IgD-negative memory B cell (primary cell): ENCODE measurements around the gene RBMS3. TPM values are rescaled to one million over a fixed set of nuclear protein-coding genes. Genes with fewer than 3 reads are reported as not detected.
"Not testable (repeated sequence)": the region's sequence is repeated elsewhere in the genome, so short reads cannot be mapped to it uniquely, and the experiment has no call there.

ENCODE experiments used
- H3K27ac Mint-ChIP-seq, 3 donors: one replicate each; pipeline ENCODE4 v1.8.0; 2020 to 2022; ENCODE audit warnings: mild to moderate bottlenecking in 3 of 3, mixed read lengths in 3 of 3, moderate library complexity in 1 of 3
- H3K27me3 Mint-ChIP-seq: one replicate; pipeline ENCODE4 v1.8.0; 2021; ENCODE audit warnings: mixed read lengths
- H3K36me3 Mint-ChIP-seq: one replicate; pipeline ENCODE4 v1.8.0; 2020; ENCODE audit warnings: mild to moderate bottlenecking, mixed read lengths
- H3K4me1 Mint-ChIP-seq, 3 donors: one replicate each; pipeline ENCODE4 v1.8.0; 2020 to 2022; ENCODE audit warnings: mixed read lengths in 3 of 3, mild to moderate bottlenecking in 1 of 3
- H3K4me3 Mint-ChIP-seq, 4 donors: one replicate each; pipeline ENCODE4 v1.8.0; 2020 to 2022; ENCODE audit warnings: mild to moderate bottlenecking in 4 of 4, mixed read lengths in 4 of 4, moderate library complexity in 3 of 4
- H3K9me3 Mint-ChIP-seq, 3 donors: one replicate each; pipeline ENCODE4 v1.8.0; 2020 to 2021; ENCODE audit warnings: mixed read lengths in 3 of 3, mild to moderate bottlenecking in 1 of 3
- polyA plus RNA-seq: library from polyadenylated mRNA; unstranded; fragments of 300-500 nt; fragmentation: Illumina TruSeq; gene quantifications from one replicate; pipeline ENCODE4 v1.2.3, GENCODE V29; 2021

Gene RBMS3
- polyA plus RNA-seq, 1 donor from 2014 or later, result not detected

DNA sequence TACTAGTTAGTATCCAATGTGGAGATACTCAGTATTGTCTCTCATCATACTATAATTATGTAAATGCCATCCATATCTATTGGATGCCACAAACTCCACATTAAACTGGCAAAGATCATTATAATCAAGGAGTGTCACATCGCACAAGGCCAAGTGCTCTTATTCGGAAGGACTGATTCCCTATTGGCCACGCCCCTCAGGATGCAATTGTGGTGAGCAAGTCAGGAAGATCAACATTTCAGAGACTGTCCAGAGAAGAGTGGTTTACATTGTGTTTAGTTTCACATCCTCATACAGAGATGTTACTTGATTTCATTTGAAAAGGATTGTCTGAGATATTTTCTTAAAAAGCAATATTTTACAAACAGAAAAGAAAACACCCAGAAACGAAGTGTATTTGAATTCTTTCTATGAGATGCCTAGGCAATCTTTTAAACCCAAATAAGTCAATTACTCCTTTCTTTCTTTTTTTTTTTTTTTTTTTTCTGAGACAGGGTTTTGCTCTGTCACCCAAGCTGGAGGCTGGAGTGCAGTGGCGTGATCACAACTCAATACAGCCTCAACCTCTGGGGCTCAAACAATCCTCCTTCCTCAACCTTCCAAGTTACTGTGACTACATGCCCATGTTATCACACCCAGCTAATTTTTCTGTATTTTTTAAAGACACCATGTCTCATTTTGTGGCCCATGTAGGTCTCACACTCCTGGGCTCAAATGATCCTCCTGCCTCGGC, 369.1 kb downstream of the RBMS3 start:
- Mint-ChIP-seq H3K27me3 (no peaks in the 10 kb centered on the region), H3K9me3 (peaks cover 0 to 2% (median 0%) of the 10 kb centered on the region in 3 donors), H3K27ac (no peak overlapping the region), H3K4me1 (peaks cover 0 to 4% (median 0%) of the 10 kb centered on the region in 3 donors), H3K4me3 (no peak overlapping the region), H3K36me3 (no peaks in the 10 kb centered on the region)

DNA sequence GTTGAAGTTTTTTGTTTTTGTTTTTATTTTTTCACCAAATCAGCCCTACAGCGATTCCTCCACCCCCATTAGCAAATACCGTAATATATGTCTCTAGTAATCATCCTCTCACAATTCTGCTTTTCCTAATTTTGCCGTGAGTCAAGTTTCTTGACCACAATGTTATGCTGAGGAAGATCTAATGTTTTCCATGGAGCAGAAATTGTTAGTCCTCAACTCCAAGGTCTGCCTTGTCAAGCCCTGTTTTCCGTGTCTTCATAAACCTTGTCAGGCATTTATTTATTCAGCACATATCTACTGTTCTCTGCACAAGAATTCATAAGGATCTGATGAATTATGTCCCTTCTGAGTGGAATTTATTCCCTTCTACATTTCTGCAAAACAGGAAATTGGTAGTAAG, 372.8 kb downstream of the RBMS3 start:
- Mint-ChIP-seq H3K9me3 (peaks cover 0 to 4% (median 2%) of the 10 kb centered on the region in 3 donors), H3K27me3 (no peaks in the 10 kb centered on the region), H3K4me1 (peaks cover 0 to 4% (median 0%) of the 10 kb centered on the region in 3 donors), H3K36me3 (no peaks in the 10 kb centered on the region), H3K27ac (no peak overlapping the region), H3K4me3 (no peak overlapping the region)

DNA sequence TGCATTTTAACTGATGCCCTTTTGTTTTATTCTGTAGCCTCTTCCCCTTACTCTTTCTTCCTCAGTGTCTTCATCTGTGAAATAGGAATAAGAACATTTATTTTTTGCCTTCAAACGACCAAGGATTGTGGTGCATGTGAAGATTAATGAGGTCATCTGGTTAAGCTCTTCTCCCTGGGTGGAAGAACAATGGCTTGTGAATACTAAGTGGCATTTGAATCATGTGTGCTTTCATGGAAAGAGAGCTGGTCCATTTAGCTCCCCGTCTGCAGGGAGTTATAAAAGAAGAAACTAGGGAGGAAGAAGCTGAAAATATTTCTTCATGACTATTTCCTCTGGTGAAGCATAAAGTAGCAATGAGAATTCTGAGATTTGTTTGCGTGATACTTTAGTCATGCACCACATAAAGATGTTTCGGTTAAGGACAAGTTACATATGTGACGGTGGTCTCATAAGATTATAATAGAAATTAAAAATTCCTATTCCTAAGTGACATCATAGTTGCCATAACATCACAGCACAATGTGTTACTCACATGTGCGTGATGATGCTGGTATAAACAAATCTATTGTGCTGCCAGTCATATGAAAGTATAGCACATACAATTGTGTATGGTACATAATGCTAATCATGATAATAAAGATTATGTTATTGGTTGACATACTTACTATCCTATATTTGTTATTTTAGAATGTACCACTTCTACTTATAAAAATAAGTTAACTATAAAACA, 374.3 kb downstream of the RBMS3 start:
- no peak overlapping the region for H3K4me3 Mint-ChIP-seq
- no peaks in the 10 kb centered on the region for H3K4me1 Mint-ChIP-seq
- H3K36me3 Mint-ChIP-seq, result no peaks in the 10 kb centered on the region
- no peaks in the 10 kb centered on the region for H3K27me3 Mint-ChIP-seq
- H3K9me3 Mint-ChIP-seq, result peaks cover 0 to 4% (median 0%) of the 10 kb centered on the region in 3 donors
- no peak overlapping the region for H3K27ac Mint-ChIP-seq

DNA sequence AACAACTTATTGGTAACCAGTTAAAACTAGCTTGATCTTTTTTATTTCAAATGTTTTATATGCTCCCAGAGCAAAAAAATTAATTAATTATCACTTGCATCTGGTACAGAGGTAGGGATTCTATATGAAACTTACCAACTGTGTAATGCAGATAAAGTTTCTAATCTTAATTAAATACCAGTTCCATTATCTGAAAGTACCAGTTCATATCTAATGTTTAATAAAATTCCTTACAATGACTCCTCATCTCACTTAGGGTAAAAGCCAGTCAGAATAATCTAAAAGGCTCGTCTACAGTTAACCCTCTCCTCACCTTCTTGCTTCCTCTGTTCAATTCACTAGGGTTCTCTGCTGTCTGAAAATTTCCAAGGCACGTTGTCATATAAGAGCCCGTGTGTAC, 384.8 kb downstream of the RBMS3 start:
- Mint-ChIP-seq H3K4me3 (no peak overlapping the region), H3K4me1 (no peaks in the 10 kb centered on the region), H3K27ac (no peak overlapping the region)

DNA sequence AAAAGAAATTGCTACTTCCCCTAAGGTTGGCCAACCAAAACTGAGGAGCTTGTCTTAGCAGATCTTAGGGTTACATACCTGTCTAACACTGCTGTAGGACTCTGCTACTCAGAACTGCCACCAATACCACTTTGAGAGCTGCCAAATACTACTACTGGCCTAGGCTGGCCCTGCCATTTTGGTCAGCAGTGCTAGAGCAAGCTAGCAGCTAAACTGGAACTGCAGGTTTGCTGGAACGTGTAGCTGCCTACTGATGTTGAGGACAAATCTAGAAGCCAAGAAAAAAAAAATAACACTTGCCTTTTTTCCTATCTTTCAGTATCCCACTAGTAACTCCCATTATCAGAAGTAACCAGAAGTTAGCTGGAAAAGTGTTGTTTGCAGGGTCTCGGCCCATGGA, 387.4 kb downstream of the RBMS3 start:
- Mint-ChIP-seq H3K4me3 (no peak overlapping the region), H3K27me3 (no peaks in the 10 kb centered on the region), H3K4me1 (no peaks in the 10 kb centered on the region), H3K9me3 (peaks cover 0 to 3% (median 2%) of the 10 kb centered on the region in 3 donors), H3K36me3 (no peaks in the 10 kb centered on the region), H3K27ac (no peak overlapping the region)

More for the DNA sequence above, 384.8 kb downstream of the RBMS3 start:
- no peaks in the 10 kb centered on the region for H3K27me3 Mint-ChIP-seq
- H3K9me3 Mint-ChIP-seq, result peaks cover 0 to 3% (median 2%) of the 10 kb centered on the region in 3 donors
- H3K36me3 Mint-ChIP-seq, result no peaks in the 10 kb centered on the region

- Mint-ChIP-seq H3K27me3 (no peaks in the 10 kb centered on the region), H3K4me1 (no peaks in the 10 kb centered on the region), H3K36me3 (no peaks in the 10 kb centered on the region), H3K9me3 (peaks cover 0 to 7% (median 2%) of the 10 kb centered on the region in 3 donors), H3K4me3 (no peak overlapping the region), H3K27ac (no peak overlapping the region)
Observed at GRCh38 chr3:29668728-29669127, 387.9 kb downstream of the RBMS3 start.

GRCh38 chr3:29670476-29670875, 389.6 kb downstream of the RBMS3 start:
- not testable (repeated sequence) for H3K4me3 Mint-ChIP-seq, H3K27me3 Mint-ChIP-seq, H3K4me1 Mint-ChIP-seq, H3K27ac Mint-ChIP-seq, H3K36me3 Mint-ChIP-seq
- H3K9me3 Mint-ChIP-seq, result peaks cover 0 to 11% (median 0%) of the 10 kb centered on the region in 3 donors

GRCh38 chr3:29677421-29677820, 396.6 kb downstream of the RBMS3 start:
- H3K4me1 Mint-ChIP-seq, result no peaks in the 10 kb centered on the region
- no peak overlapping the region for H3K4me3 Mint-ChIP-seq
- no peak overlapping the region for H3K27ac Mint-ChIP-seq
- H3K9me3 Mint-ChIP-seq, result peaks cover 0 to 10% (median 3%) of the 10 kb centered on the region in 3 donors
- no peaks in the 10 kb centered on the region for H3K36me3 Mint-ChIP-seq
- no peaks in the 10 kb centered on the region for H3K27me3 Mint-ChIP-seq

DNA sequence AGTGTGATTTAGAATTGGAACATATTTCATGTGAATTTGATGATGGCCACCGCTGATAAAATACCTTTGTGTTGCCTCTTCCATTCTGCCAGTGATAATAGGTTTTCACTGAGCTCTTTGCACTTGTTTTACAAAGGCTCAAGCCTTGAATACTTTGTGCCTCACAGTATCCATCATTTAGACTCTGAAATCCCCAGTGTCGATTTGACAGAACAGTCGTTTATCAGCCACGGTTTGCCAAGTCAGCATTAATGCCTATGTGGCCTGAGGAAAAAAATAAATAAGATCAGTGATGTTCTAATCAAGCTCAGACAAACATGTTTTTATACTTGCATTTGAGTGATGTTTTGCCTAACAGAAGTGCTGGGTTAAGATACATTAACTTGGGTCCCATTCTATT, 399.1 kb downstream of the RBMS3 start:
- H3K9me3 Mint-ChIP-seq, result peaks cover 0 to 4% (median 3%) of the 10 kb centered on the region in 3 donors
- H3K27ac Mint-ChIP-seq, result no peak overlapping the region
- H3K4me1 Mint-ChIP-seq, result no peaks in the 10 kb centered on the region
- H3K27me3 Mint-ChIP-seq, result no peaks in the 10 kb centered on the region
- H3K36me3 Mint-ChIP-seq, result no peaks in the 10 kb centered on the region
- H3K4me3 Mint-ChIP-seq, result no peak overlapping the region

DNA sequence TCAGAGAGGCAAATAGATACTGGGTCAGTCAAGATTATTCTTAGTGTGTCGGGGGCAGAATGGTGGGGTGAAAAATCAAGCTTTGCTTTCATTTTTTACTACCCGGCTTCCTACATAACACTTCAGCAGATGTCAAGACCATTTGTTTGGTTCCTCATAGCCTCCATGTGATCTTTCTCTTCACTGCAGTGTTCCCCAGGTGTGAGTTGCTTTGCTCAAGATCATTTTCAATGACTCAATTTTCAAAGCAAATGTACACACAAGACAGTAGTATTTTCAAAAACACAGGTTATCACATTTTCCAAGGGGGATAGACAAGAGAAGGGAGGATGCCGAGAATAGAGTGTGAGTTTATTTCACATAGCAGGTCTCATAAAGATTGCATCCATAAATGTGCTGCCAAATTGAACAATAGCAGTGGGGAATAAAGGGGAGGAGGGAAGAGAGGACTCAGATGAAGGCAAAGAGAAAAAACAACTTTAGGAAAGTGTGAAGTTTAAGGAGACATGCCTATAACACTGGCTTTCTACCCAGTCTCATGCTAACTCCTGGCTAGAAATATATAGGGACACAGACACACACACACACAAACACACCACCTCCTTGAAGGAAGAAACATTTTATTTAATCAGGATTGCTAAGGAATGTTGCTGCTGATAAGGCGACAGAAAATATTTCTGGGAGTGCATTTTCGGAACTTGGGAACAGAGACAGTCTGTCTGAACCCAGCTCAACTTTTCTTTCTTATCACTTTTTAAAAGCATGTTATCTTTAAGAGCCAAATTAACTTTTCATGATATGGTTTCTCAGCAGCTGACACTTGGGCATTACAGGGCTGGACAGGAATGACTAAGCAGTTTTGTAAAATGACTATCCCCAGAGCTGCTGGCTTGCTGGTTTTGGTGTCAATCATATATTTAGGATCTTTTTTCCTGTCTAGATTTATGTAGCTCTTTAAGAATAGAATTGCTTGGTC, 402.4 kb downstream of the RBMS3 start:
- Mint-ChIP-seq H3K27ac (no peak overlapping the region), H3K4me3 (no peak overlapping the region), H3K27me3 (no peaks in the 10 kb centered on the region), H3K9me3 (peaks cover 0 to 3% (median 2%) of the 10 kb centered on the region in 3 donors), H3K4me1 (no peaks in the 10 kb centered on the region), H3K36me3 (no peaks in the 10 kb centered on the region)

- Mint-ChIP-seq H3K36me3 (no peaks in the 10 kb centered on the region), H3K27me3 (no peaks in the 10 kb centered on the region), H3K4me1 (no peaks in the 10 kb centered on the region), H3K9me3 (peaks cover 0 to 2% (median 0%) of the 10 kb centered on the region in 3 donors), H3K27ac (no peak overlapping the region), H3K4me3 (no peak overlapping the region)
Observed at GRCh38 chr3:29686889-29687592, 406.2 kb downstream of the RBMS3 start.

DNA sequence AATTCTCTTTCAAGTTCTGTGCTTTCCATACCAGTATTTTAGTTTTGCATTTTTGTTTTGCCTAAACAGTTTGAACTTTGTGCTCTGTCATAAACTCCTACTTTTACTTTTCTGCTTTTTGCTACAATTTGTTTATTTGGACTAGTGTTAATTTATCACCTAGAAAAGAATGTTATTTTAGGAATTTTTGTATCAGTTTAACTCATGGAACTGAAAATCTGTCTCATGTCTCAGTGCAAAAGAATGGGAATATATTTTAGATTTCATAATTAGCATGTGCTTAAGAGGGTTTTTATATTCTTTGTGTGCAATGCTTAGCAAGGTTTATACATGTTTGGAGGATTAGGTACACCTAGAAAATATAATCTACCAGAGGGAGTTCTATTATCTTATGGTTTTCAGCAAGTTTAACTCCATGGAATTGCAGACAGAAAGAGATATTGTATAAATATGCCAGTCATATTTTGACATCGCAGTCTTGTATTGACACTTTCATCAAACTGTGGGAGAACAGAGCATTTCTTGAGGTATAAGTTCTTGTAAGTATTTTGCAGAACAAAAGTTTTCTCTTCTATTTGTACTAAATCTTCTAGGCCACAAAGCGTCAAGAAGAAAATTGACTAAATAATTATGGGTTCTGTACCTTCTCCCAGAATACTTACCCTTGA, 409.9 kb downstream of the RBMS3 start:
- H3K27me3 Mint-ChIP-seq, result no peaks in the 10 kb centered on the region

DNA sequence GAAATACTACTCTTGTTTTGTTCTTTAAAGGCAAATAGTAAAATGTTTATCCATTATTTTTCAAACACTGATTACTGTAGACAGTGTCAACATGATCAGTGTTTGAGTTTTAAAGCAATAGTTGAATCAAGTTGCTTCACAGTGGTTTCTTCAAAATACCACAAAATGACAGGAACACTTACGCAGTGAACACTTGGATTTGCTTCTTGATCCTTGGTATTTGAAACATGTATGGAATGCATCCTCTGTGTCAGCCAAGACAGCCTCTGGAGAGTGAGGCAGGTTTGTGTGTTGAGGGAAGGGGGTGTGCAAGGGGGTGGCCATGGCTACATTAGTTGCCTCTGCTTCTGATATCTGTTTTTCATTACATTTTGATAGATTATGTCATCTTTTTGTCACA, 413.0 kb downstream of the RBMS3 start:
- Mint-ChIP-seq H3K9me3 (peaks cover 0 to 9% (median 3%) of the 10 kb centered on the region in 3 donors), H3K4me3 (no peak overlapping the region), H3K36me3 (no peaks in the 10 kb centered on the region), H3K4me1 (no peaks in the 10 kb centered on the region), H3K27me3 (no peaks in the 10 kb centered on the region), H3K27ac (no peak overlapping the region)

More for the DNA sequence above, 409.9 kb downstream of the RBMS3 start:
- Mint-ChIP-seq H3K4me1 (no peaks in the 10 kb centered on the region), H3K27ac (no peak overlapping the region), H3K36me3 (no peaks in the 10 kb centered on the region), H3K9me3 (no peaks in the 10 kb centered on the region), H3K4me3 (no peak overlapping the region)

DNA sequence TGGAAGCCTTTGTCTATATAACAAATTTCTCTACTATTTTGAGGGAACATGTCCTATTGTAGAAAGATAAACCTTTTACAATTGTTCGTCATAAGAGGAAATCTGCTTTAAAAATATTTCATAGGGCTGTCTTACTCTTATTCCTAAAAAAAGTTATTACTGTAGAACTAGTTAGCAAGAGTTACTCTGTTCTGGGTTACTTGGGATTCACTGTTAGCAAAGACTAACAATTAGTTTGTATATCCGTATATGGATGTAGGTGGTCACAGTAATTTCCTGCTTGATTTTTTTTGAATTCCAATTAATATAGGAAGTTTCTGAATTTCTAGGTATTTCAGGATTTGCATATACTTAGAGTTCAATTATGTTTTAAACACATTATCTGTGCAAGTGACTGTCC, 413.5 kb downstream of the RBMS3 start:
- Mint-ChIP-seq H3K4me3 (no peak overlapping the region), H3K27ac (no peak overlapping the region), H3K27me3 (no peaks in the 10 kb centered on the region), H3K4me1 (no peaks in the 10 kb centered on the region), H3K36me3 (no peaks in the 10 kb centered on the region), H3K9me3 (peaks cover 0 to 9% (median 3%) of the 10 kb centered on the region in 3 donors)
